HuH-7.5 (cell line): ENCODE results near the gene AIDA.

Experiments used
- DNase-seq: peaks from one replicate; pipeline ENCODE4 v3.0.0; 2011; ENCODE audit warnings: low spot score

The AIDA gene

GRCh38 chr1:222644636-222644980, 67.7 kb downstream of the AIDA start:
- DNase-seq, result no peak

DNA sequence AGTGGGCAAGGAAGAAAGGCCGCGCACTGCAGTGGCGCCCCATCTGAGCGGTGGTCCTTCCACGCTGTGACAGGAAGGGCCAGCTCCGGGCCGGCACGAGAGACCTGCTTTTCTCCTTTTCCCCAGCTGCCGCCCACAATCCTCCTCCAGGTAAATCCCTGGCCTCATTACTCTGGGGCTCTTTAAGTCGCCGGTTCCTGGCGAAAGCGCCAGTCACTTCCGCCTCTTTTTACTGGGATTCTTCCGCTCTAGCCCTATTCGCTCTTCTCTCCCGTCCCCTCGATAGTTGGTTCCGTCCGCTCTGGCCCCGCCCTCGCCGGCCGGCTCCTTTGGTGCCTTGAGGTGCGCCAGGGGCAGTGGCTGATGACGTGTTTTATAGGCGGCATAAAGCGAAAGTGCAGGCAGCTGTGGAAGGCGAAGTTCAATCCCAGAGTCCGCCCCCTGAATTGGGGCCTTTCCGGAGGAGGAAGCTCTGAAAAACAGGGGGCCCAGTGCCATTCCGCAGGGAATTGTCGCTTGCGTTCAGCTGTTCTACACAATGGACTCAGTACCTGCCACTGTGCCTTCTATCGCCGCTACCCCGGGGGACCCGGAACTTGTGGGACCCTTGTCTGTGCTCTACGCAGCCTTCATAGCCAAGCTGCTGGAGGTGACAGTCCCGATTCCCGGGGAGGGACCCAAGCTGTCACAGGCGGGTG, 68.2 kb downstream of the AIDA start:
- DNase-seq, result peak; percentile 50

GRCh38 chr1:222643606-222643937, 68.7 kb downstream of the AIDA start:
- no peak for DNase-seq

DNA sequence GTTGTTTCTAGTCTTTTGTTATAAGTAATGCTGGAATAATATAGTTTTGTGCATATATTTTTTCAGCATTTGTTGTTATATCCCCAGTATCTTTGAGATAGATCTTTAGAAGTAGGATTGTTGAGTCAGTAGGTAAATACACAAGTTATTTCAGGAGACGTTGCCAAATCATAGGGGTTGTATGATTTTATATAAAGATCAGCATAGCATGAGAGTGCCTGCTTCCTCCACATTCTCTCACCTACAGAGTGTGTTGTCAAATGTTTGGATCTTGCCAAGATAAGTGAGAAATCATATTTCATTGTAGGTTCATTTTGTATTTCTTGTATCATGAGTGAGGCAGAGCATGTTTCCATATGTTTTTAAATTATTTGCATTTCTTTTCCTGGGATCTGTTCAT, 69.8 kb downstream of the AIDA start:
- no peak for DNase-seq

- no peak for DNase-seq
These were observed 70.9 kb downstream of the AIDA start for GRCh38 chr1:222641269-222641948.

- no peak for DNase-seq
These were observed 77.9 kb downstream of the AIDA start for GRCh38 chr1:222634180-222635013.

DNA sequence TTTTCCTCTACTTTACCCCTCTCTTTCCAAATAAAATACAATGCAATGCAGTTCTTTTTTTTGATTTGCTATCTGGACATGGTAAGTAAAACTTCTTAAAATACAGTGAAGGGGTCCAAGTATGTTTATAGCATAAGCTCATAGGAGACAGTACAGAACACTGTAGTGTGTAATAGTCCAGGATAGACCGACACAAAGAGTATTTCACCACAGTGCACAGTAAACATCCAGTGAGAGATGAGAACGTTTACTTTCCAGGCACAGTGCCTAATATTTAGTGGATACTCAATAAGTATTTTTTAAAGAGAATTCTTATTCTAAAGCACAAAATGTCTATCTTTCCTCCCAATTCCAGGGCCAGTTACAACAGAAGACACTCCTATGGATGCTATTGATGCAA, 79.5 kb downstream of the AIDA start:
- DNase-seq, result no peak

- no peak for DNase-seq
These were observed 80.6 kb downstream of the AIDA start for GRCh38 chr1:222631611-222632208.

GRCh38 chr1:222629921-222630535, 82.3 kb downstream of the AIDA start:
- DNase-seq, result no peak

DNA sequence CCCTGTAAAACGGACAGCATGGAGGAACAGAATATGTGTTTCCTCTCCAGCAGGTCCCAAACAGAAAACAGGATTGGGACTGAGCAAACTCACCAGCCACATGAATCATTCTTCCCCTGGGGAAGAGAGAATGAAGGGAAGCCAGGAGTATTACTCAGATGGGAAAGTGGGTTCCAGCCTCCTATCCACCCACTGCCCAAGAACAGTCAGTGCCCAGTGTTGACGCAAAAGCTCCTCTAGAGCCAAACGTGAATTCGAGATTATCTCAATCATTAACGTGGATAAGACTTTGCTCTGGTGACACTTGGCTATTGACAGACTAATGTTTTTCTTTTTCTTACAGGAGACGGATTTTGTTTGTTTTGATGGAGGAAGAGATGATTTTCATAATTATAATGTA, 85.1 kb downstream of the AIDA start:
- no peak for DNase-seq

- no peak for DNase-seq
These were observed 88.1 kb downstream of the AIDA start for GRCh38 chr1:222624214-222624613.

DNA sequence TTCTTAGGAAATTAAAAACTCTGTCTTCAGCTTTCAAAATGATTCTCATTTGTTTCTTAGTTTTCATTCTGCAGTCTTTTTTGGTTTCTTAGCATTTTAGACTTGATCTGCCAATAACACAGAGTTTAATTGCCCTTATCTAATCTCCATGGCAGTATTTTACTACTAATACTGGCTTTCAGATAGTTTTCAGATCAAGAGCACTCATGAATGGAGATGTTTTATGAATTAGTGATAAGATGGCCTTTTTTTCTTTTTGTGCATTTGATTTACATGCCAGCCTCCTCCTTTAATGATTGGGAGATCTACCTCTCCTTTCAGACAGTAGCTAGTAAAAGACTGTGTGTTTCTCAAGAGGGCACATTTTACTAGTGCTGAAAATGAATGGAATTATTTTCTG, 88.8 kb downstream of the AIDA start:
- DNase-seq, result no peak

DNA sequence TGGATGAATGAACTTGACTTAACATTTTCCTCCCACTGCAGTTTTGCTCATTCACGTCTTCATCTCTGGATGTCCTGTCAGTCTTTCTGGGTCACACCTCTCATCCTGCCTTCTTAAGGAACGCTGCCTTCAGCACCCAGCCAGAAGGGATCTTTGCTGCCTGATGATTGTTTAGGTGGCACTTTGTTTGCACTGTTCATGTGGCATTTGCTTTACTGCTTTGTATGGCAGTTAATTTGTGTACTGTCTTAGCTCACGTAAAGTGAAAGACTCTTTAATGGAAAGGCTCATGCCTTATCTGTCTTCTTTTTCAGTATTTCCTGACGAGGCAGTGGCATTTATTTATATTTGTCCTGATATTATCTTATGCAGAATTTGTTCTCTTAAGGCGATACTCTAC, 89.5 kb downstream of the AIDA start:
- DNase-seq, result no peak

- DNase-seq, result no peak
These were observed 91.7 kb downstream of the AIDA start for GRCh38 chr1:222620566-222620965.

DNA sequence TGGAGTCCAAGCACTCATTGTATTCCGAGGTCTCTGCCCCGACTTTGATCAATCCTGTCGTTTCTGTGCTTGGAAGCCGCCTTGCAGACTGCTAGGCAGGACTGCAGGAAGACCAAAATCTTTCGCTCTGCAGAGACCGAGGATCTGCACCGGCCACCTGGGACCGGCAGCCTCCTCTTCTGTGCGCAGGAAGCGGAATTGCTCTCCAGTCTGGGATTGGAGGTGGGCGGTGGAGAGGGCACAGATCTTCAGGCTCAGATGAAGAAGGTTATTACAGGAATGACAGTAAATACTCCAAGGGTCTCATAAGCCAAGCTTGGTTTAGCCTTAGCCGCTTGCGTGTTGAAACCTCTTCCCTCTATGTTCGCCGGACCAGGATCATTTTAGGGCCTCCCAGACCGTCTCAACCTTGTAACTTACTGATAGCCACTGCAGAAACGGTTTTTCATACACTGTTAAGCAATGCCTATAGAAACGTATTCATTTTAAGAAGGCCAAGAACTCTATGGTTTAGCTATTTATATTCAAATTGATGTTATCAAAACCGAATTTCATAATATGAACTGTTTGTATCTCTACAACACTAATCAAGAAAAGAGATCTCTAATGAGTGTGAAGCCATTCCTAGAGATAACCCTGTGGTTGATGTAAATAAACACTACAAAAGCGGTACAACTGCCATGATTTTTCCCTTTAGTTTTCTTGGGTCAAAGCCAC, 93.3 kb downstream of the AIDA start:
- DNase-seq, result peak; percentile 35
